ENCODE data around the gene MACROD2. TPM values are rescaled to one million over a fixed set of nuclear protein-coding genes. Genes with fewer than 3 reads are reported as not detected.

MACROD2 gene
- total RNA-seq, 1 donor from 2014 or later: 0.40 TPM

- DNase-seq (ENCODE audit: low read depth in 2 of 2): no peak
Observed at GRCh38 chr20:14800707-14801425, 805.5 kb downstream of the MACROD2 start.

- DNase-seq (ENCODE audit: low read depth in 2 of 2): no peak
Observed at GRCh38 chr20:14801591-14802325, 806.4 kb downstream of the MACROD2 start.

- no peak for DNase-seq (ENCODE audit: low read depth in 2 of 2)
Observed at GRCh38 chr20:14807224-14807623, 811.9 kb downstream of the MACROD2 start.

- DNase-seq (ENCODE audit: low read depth in 2 of 2): no peak
Observed at GRCh38 chr20:14815340-14815739, 820.0 kb downstream of the MACROD2 start.

- no peak for DNase-seq (ENCODE audit: low read depth in 2 of 2)
Observed at GRCh38 chr20:14816471-14816870, 821.2 kb downstream of the MACROD2 start.

- no peak for DNase-seq (ENCODE audit: low read depth in 2 of 2)
Observed at GRCh38 chr20:14817101-14817500, 821.8 kb downstream of the MACROD2 start.

- DNase-seq (ENCODE audit: low read depth in 2 of 2): peak in 1 of 2 donors; percentile 40
Observed at GRCh38 chr20:14820771-14821170, 825.5 kb downstream of the MACROD2 start.

GRCh38 chr20:14821251-14821650 is 825.9 kb downstream of the MACROD2 start:
- no peak for DNase-seq (ENCODE audit: low read depth in 2 of 2)

- DNase-seq (ENCODE audit: low read depth in 2 of 2): no peak
Observed at GRCh38 chr20:14824996-14825395, 829.7 kb downstream of the MACROD2 start.

GRCh38 chr20:14826543-14827313 is 831.4 kb downstream of the MACROD2 start:
- DNase-seq (ENCODE audit: low read depth in 2 of 2): no peak

GRCh38 chr20:14828459-14828858 is 833.1 kb downstream of the MACROD2 start:
- DNase-seq (ENCODE audit: low read depth in 2 of 2): no peak

GRCh38 chr20:14829906-14830305 is 834.6 kb downstream of the MACROD2 start:
- DNase-seq (ENCODE audit: low read depth in 2 of 2): no peak

GRCh38 chr20:14830466-14830865 is 835.1 kb downstream of the MACROD2 start:
- no peak for DNase-seq (ENCODE audit: low read depth in 2 of 2)

- no peak for DNase-seq (ENCODE audit: low read depth in 2 of 2)
Observed at GRCh38 chr20:14830899-14831298, 835.6 kb downstream of the MACROD2 start.

GRCh38 chr20:14832630-14833029 is 837.3 kb downstream of the MACROD2 start:
- DNase-seq (ENCODE audit: low read depth in 2 of 2): no peak

- DNase-seq (ENCODE audit: low read depth in 2 of 2): peak in 1 of 2 donors; percentile 2
Observed at GRCh38 chr20:14838663-14839628, 843.6 kb downstream of the MACROD2 start.

GRCh38 chr20:14845199-14846160 is 850.2 kb downstream of the MACROD2 start:
- DNase-seq (ENCODE audit: low read depth in 2 of 2): no peak

- no peak for DNase-seq (ENCODE audit: low read depth in 2 of 2)
Observed at GRCh38 chr20:14848806-14849205, 853.5 kb downstream of the MACROD2 start.

- no peak for DNase-seq (ENCODE audit: low read depth in 2 of 2)
Observed at GRCh38 chr20:14853079-14853478, 857.8 kb downstream of the MACROD2 start.

GRCh38 chr20:14855171-14855570 is 859.9 kb downstream of the MACROD2 start:
- peak in 1 of 2 donors; percentile 19 for DNase-seq (ENCODE audit: low read depth in 2 of 2)

Data from lung microvascular endothelial cell (primary cell).